Measurements from ENCODE around the gene MED12L.
"Not testable (repeated sequence)": the region's sequence is repeated elsewhere in the genome, so short reads cannot be mapped to it uniquely, and the experiment has no call there.

MED12L gene

GRCh38 chr3:151169262-151169947, 83.9 kb downstream of the MED12L start:
- Histone ChIP-seq H3K27me3 (ENCODE audit: control insufficient read depth in 1 of 2, insufficient read depth in 2 of 2, low read length in 2 of 2) (no peaks in the 10 kb centered on the region), H3K27ac (ENCODE audit: low read depth, low read length) (no peak overlapping the region), H3K36me3 (ENCODE audit: insufficient read depth, low read length) (no peaks in the 10 kb centered on the region), H3K9me3 (ENCODE audit: low read length) (no peaks in the 10 kb centered on the region), H3K4me3 (ENCODE audit: low read depth in 1 of 2, low read length in 2 of 2) (no peak overlapping the region), H3K9ac (ENCODE audit: low read length) (no peak overlapping the region), H3K4me1 (ENCODE audit: insufficient read depth, low read length) (no peaks in the 10 kb centered on the region)

- not testable (repeated sequence) for H3K4me1 ChIP-seq (ENCODE audit: insufficient read depth, low read length); H3K27ac ChIP-seq (ENCODE audit: low read depth, low read length); H3K27me3 ChIP-seq (ENCODE audit: control insufficient read depth in 1 of 2, insufficient read depth in 2 of 2, low read length in 2 of 2); H3K36me3 ChIP-seq (ENCODE audit: insufficient read depth, low read length); H3K9me3 ChIP-seq (ENCODE audit: low read length); H3K4me3 ChIP-seq (ENCODE audit: low read depth in 1 of 2, low read length in 2 of 2); H3K9ac ChIP-seq (ENCODE audit: low read length)
Observed at GRCh38 chr3:151169948-151170679, 84.7 kb downstream of the MED12L start.

- H3K4me1 ChIP-seq (ENCODE audit: insufficient read depth, low read length) = no peaks in the 10 kb centered on the region
- no peak overlapping the region for H3K27ac ChIP-seq (ENCODE audit: low read depth, low read length)
- H3K9me3 ChIP-seq (ENCODE audit: low read length) = no peaks in the 10 kb centered on the region
- H3K9ac ChIP-seq (ENCODE audit: low read length) = no peak overlapping the region
- H3K27me3 ChIP-seq (ENCODE audit: control insufficient read depth in 1 of 2, insufficient read depth in 2 of 2, low read length in 2 of 2) = no peaks in the 10 kb centered on the region
- no peaks in the 10 kb centered on the region for H3K36me3 ChIP-seq (ENCODE audit: insufficient read depth, low read length)
- H3K4me3 ChIP-seq (ENCODE audit: low read depth in 1 of 2, low read length in 2 of 2) = no peak overlapping the region
Observed at GRCh38 chr3:151171145-151171757, 85.8 kb downstream of the MED12L start.

- Histone ChIP-seq H3K9ac (ENCODE audit: low read length) (no peak overlapping the region), H3K27me3 (ENCODE audit: control insufficient read depth in 1 of 2, insufficient read depth in 2 of 2, low read length in 2 of 2) (no peaks in the 10 kb centered on the region), H3K9me3 (ENCODE audit: low read length) (no peaks in the 10 kb centered on the region), H3K4me1 (ENCODE audit: insufficient read depth, low read length) (no peaks in the 10 kb centered on the region), H3K36me3 (ENCODE audit: insufficient read depth, low read length) (no peaks in the 10 kb centered on the region), H3K27ac (ENCODE audit: low read depth, low read length) (no peak overlapping the region), H3K4me3 (ENCODE audit: low read depth in 1 of 2, low read length in 2 of 2) (no peak overlapping the region)
Observed at GRCh38 chr3:151174351-151174750, 88.9 kb downstream of the MED12L start.

- H3K27me3 ChIP-seq (ENCODE audit: control insufficient read depth in 1 of 2, insufficient read depth in 2 of 2, low read length in 2 of 2) = no peaks in the 10 kb centered on the region
- no peaks in the 10 kb centered on the region for H3K36me3 ChIP-seq (ENCODE audit: insufficient read depth, low read length)
- H3K4me3 ChIP-seq (ENCODE audit: low read depth in 1 of 2, low read length in 2 of 2) = no peak overlapping the region
- no peak overlapping the region for H3K9ac ChIP-seq (ENCODE audit: low read length)
- H3K27ac ChIP-seq (ENCODE audit: low read depth, low read length) = no peak overlapping the region
- no peaks in the 10 kb centered on the region for H3K9me3 ChIP-seq (ENCODE audit: low read length)
- H3K4me1 ChIP-seq (ENCODE audit: insufficient read depth, low read length) = no peaks in the 10 kb centered on the region
Observed at GRCh38 chr3:151175952-151176351, 90.5 kb downstream of the MED12L start.

GRCh38 chr3:151178208-151178845, 92.9 kb downstream of the MED12L start:
- H3K9ac ChIP-seq (ENCODE audit: low read length) = no peak overlapping the region
- no peak overlapping the region for H3K27ac ChIP-seq (ENCODE audit: low read depth, low read length)
- H3K4me1 ChIP-seq (ENCODE audit: insufficient read depth, low read length) = no peaks in the 10 kb centered on the region
- no peaks in the 10 kb centered on the region for H3K27me3 ChIP-seq (ENCODE audit: control insufficient read depth in 1 of 2, insufficient read depth in 2 of 2, low read length in 2 of 2)
- H3K36me3 ChIP-seq (ENCODE audit: insufficient read depth, low read length) = no peaks in the 10 kb centered on the region
- H3K9me3 ChIP-seq (ENCODE audit: low read length) = no peaks in the 10 kb centered on the region
- H3K4me3 ChIP-seq (ENCODE audit: low read depth in 1 of 2, low read length in 2 of 2) = no peak overlapping the region

- H3K36me3 ChIP-seq (ENCODE audit: insufficient read depth, low read length) = no peaks in the 10 kb centered on the region
- H3K9ac ChIP-seq (ENCODE audit: low read length) = no peak overlapping the region
- H3K4me1 ChIP-seq (ENCODE audit: insufficient read depth, low read length) = no peaks in the 10 kb centered on the region
- no peaks in the 10 kb centered on the region for H3K27me3 ChIP-seq (ENCODE audit: control insufficient read depth in 1 of 2, insufficient read depth in 2 of 2, low read length in 2 of 2)
- H3K27ac ChIP-seq (ENCODE audit: low read depth, low read length) = no peak overlapping the region
- no peak overlapping the region for H3K4me3 ChIP-seq (ENCODE audit: low read depth in 1 of 2, low read length in 2 of 2)
- H3K9me3 ChIP-seq (ENCODE audit: low read length) = no peaks in the 10 kb centered on the region
Observed at GRCh38 chr3:151182349-151183079, 97.0 kb downstream of the MED12L start.

- H3K9me3 ChIP-seq (ENCODE audit: low read length) = no peaks in the 10 kb centered on the region
- no peaks in the 10 kb centered on the region for H3K36me3 ChIP-seq (ENCODE audit: insufficient read depth, low read length)
- H3K4me3 ChIP-seq (ENCODE audit: low read depth in 1 of 2, low read length in 2 of 2) = no peak overlapping the region
- no peaks in the 10 kb centered on the region for H3K4me1 ChIP-seq (ENCODE audit: insufficient read depth, low read length)
- no peak overlapping the region for H3K9ac ChIP-seq (ENCODE audit: low read length)
- no peak overlapping the region for H3K27ac ChIP-seq (ENCODE audit: low read depth, low read length)
- no peaks in the 10 kb centered on the region for H3K27me3 ChIP-seq (ENCODE audit: control insufficient read depth in 1 of 2, insufficient read depth in 2 of 2, low read length in 2 of 2)
Observed at GRCh38 chr3:151183265-151183671, 97.8 kb downstream of the MED12L start.

- Histone ChIP-seq H3K4me3 (ENCODE audit: low read depth in 1 of 2, low read length in 2 of 2) (no peak overlapping the region), H3K4me1 (ENCODE audit: insufficient read depth, low read length) (no peaks in the 10 kb centered on the region), H3K9ac (ENCODE audit: low read length) (no peak overlapping the region), H3K27ac (ENCODE audit: low read depth, low read length) (no peak overlapping the region), H3K36me3 (ENCODE audit: insufficient read depth, low read length) (no peaks in the 10 kb centered on the region), H3K27me3 (ENCODE audit: control insufficient read depth in 1 of 2, insufficient read depth in 2 of 2, low read length in 2 of 2) (no peaks in the 10 kb centered on the region), H3K9me3 (ENCODE audit: low read length) (no peaks in the 10 kb centered on the region)
Observed at GRCh38 chr3:151191095-151191494, 105.6 kb downstream of the MED12L start.

GRCh38 chr3:151192545-151192944, 107.1 kb downstream of the MED12L start:
- no peaks in the 10 kb centered on the region for H3K36me3 ChIP-seq (ENCODE audit: insufficient read depth, low read length)
- H3K4me1 ChIP-seq (ENCODE audit: insufficient read depth, low read length) = no peaks in the 10 kb centered on the region
- no peak overlapping the region for H3K27ac ChIP-seq (ENCODE audit: low read depth, low read length)

GRCh38 chr3:151195826-151196225, 110.4 kb downstream of the MED12L start:
- H3K9me3 ChIP-seq (ENCODE audit: low read length) = no peaks in the 10 kb centered on the region
- H3K27me3 ChIP-seq (ENCODE audit: control insufficient read depth in 1 of 2, insufficient read depth in 2 of 2, low read length in 2 of 2) = no peaks in the 10 kb centered on the region
- no peak overlapping the region for H3K9ac ChIP-seq (ENCODE audit: low read length)
- no peaks in the 10 kb centered on the region for H3K36me3 ChIP-seq (ENCODE audit: insufficient read depth, low read length)
- H3K27ac ChIP-seq (ENCODE audit: low read depth, low read length) = no peak overlapping the region
- H3K4me1 ChIP-seq (ENCODE audit: insufficient read depth, low read length) = no peaks in the 10 kb centered on the region
- no peak overlapping the region for H3K4me3 ChIP-seq (ENCODE audit: low read depth in 1 of 2, low read length in 2 of 2)

More at GRCh38 chr3:151192545-151192944, 107.1 kb downstream of the MED12L start:
- no peak overlapping the region for H3K4me3 ChIP-seq (ENCODE audit: low read depth in 1 of 2, low read length in 2 of 2)
- no peaks in the 10 kb centered on the region for H3K27me3 ChIP-seq (ENCODE audit: control insufficient read depth in 1 of 2, insufficient read depth in 2 of 2, low read length in 2 of 2)
- H3K9me3 ChIP-seq (ENCODE audit: low read length) = no peaks in the 10 kb centered on the region
- H3K9ac ChIP-seq (ENCODE audit: low read length) = no peak overlapping the region
